DLD1 (cell line): ENCODE data around the gene MUTYH.

Source experiments
- in situ Hi-C: cut with HindIII; loops from 2 replicates; pipeline ENCODE4 v1.10.0; 2017; ENCODE audit warnings: low sequenced_read_pairs

The MUTYH gene

DNA sequence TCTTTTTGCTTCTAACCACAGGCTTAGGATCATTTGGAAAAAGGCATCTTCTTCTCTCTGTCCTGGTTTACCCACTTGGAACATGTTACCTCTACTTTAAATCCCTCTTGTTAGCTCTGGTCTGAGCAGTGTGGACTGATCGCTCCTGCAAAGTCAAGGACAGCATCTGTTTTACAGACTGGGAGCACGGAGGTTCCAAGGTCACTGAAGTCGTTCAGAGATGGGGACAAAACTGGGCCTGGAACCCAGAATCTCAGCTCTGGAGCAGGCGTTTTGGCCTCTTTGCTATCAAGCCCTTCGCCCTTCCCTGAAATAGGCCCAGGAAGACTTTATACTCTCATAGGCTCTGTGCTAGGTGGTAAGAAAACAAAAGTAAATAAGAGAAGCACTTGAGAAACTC is 11.3 kb upstream of the MUTYH start:
- in situ Hi-C loops, result no loop called here

DNA sequence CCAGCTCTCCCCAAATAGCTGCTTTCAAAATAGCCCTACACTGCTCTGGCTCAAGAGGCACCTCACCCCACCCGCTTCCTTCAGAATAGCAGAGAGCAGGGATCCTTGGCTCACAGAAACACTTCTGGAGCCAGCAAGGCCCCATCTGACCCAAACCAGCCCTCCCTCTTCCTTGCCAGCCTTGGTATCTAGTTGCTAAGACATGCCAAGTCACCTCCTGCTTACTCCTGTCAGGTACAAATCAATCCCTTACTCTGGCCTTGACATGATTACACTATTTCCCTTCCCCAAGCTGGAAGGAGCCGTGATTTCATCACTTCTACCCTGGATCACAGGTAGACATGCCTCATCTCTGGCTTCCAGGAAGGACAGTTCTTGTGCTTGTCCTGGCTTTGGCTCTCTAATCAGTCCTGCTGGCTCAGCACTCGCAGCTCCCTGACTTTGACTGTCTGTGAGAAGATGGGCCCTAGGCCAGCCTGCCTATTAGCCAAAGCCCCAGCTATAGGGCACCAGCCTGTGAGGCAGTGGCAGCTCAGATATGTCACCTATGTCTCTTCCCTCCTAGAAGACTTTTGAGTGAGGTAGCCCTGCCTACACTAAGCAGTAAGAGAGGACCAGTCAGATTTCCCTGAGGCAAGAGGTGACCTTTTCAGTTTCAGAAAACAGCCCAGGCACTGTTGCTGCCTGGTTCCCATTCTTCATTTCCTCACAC is 8.9 kb upstream of the MUTYH start:
- in situ Hi-C loops, result no loop called here

DNA sequence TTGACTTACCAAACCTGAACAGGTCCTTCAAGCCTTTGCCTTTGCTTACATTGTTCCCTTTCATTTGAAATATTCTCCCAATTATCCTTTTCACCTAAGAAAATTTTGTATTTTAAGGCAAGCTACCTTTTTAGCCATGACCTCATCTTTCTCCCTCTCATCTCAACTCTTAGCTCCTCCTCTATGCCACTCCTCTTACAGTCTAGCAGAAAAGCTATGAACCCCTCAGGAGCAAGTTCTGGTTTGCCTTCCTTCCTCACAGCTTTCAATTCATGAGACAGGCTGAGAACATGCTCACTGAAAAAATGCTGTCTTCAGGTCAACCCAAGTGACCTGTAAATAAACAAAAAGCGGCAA is 8.3 kb upstream of the MUTYH start:
- in situ Hi-C loops, result no loop called here

- in situ Hi-C loops, result no loop called here
Observed at GRCh38 chr1:45348020-45348419, 7.8 kb upstream of the MUTYH start.

DNA sequence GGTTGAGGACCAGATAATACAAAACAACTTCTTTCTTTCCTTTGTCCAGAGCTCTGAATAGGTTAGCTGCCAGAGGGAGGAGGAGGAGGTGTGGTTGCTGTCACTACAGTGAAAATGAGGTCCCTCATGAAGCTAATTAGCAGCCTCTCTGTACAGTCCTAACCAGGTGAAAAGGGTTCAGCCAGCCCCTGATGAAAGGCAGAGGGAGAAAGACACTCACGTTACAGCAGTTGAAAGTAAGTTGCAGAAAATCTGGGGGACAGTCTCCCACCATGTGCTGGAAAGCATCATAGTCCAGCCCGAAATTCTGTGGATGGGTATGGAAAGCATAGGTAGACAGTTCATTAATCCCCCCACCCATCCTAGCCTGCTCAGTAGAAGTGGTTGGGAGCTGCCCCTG is 6.2 kb upstream of the MUTYH start:
- in situ Hi-C loops, result no loop called here

DNA sequence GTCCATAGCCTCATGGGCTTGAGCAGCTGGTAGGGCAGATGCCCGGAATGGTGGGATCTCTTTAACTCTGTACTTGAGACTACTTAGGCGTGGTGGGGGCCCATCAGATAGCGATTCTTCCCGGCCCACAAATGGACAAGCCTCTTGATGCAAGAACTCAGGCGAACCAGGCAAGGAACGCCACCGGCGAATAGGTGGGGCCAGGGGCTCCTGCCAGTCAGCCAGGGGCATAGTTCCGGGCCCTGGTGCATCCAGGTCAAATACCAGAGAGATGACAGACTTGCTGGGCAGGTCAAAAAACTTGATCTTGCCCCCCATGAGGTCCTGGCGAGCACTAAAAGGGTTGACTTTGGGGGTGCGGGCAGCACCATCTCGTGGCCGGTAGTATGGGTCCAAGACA is 4.8 kb upstream of the MUTYH start:
- in situ Hi-C loops, result no loop called here

DNA sequence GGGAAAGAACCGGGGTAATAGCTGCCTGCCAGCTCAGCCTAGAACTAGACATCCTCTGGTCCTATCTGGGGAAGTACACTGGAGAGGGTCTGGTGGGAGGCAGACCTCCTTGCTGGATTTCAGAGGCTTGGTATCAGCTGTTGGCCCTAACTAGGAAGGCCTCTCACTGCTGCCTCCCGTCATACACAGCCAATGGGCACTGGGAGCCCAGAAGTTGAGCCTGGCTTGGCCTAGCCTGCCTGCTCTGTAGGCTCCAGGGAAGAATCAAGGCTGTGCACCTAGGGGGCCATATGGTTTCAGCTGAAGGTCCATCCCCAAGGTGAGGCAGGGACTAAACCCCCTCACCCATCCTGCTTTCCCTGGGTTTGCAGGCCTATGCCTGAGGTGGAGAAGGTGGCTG is 4.3 kb upstream of the MUTYH start:
- in situ Hi-C loops, result no loop called here

GRCh38 chr1:45340816-45341466 is 701 bp upstream of the MUTYH start:
- in situ Hi-C loops, result no loop called here

DNA sequence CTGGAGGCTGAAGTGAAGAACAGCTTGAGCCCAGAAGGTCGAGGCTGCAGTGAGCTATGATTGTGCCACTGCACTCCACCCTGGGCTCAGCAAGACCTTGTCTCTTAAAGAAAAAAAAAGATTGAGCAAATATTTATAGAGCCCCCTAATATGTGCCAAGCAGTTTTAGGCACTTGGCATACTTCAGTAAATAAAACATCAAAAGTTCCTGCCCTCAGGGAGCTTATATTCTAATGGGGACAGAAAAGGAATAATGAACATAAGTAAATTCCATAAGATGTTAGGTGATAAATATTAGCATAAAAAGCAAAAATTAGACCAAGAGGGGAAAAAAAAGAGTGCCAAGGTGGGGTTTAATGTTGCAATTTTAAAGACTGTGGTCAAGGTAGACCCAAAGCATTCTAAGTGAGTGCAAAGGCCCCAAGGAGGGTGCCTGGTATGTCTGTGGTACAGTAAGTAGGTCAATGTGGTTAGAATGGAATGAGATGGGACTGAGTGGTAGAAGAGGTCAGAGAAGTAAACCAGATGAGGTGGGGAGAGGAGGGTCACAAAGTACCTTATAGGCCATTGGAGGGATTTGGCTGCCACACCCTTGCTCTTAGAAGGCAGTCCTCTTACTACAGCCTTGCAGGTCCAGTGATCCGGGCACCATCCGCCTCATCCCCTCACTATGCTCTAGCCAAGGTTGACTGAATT is 2.5 kb downstream of the MUTYH start:
- in situ Hi-C loops, result no loop called here

GRCh38 chr1:45335855-45336324 is 4.3 kb downstream of the MUTYH start:
- in situ Hi-C loops, result no loop called here

DNA sequence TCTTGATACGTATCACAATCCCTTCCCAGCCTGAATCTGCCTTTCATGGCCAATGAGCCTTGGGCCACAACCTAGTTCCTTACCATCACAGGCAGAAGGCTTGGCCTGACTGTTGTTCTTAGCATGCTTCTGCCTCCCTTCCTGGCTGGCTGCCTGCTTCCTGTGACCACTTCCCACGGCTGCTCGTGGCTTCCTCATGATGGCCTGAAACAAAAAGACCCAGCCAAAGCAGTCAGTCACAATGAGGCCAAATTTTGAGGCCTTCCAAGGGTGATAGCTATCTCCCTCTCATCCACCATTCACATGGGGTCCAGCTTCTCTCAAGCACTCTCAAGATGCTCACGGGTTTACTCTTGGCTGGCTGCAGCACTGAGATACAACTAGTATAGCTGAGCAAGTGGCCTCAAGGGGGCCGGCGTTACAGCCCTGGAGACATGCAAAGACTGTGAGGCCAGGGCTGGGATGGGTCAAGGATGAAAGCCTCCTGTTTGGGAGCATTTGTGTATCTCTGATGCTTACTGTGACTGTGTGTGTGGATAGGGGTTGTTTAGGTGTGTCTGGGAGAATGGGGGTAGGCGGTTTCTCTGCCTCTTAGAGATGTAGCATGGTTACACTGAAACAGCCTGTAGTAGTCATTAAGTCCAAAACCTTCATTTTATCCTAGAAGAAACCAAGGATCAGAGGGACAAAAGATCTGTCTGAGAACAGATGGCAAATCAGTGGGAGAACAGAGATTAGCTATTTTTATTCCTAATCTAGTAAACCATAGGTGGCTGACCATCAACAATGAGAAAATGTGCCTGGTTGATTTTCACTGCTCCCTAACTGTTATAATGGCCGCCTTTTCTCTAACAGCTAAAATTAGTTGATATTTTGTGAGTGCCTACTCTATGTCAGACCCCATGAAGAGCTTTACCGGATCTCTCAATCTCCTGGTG is 5.7 kb downstream of the MUTYH start:
- in situ Hi-C loops, result no loop called here

GRCh38 chr1:45332346-45332720 is 7.9 kb downstream of the MUTYH start:
- in situ Hi-C loops, result no loop called here

DNA sequence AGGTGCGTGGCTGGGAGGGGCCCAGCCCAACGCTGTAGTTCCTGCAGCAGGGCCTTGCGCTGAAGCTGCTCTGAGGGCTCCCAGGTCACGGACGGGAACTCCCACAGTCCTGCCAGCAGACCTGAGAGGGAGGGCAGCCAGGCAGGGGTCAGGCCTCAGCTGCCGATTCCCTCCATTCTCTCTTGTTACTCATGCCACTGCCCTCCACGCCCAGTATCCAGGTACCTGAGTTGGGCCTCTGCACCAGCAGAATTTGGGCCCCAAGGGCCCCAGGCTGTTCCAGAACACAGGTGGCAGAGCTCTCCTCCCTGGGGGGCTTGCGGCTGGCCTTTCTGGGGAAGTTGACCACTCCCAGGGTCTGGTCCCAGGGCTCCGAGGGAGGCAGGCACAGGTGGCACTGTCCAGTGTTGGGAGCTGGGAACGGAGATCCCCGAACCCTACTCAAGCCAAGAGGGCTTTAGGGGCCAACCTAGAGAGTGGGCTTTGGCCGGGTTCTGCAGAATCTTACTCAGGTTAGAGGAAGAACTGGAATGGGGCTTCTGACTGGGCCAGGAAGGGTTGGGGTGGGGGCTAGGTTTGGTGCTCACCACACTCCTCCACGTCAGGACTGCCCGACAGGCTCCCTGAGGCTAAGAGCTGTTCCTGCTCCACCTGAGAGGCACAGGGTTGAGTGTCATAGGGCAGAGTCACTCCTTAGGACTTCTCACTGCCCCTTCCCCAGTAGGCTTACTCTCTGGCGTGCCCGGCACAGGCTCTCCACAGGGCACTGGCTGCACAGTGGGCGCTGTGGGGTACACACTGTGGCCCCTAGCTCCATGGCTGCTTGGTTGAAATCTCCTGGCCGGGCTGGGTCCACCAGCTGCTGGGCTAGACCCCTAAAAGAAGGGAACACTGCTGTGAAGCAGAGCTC is 8.5 kb downstream of the MUTYH start:
- in situ Hi-C loops, result no loop called here

- in situ Hi-C loops, result no loop called here
Observed at GRCh38 chr1:45329445-45329844, 10.8 kb downstream of the MUTYH start.

GRCh38 chr1:45328680-45329079 is 11.6 kb downstream of the MUTYH start:
- in situ Hi-C loops, result no loop called here

DNA sequence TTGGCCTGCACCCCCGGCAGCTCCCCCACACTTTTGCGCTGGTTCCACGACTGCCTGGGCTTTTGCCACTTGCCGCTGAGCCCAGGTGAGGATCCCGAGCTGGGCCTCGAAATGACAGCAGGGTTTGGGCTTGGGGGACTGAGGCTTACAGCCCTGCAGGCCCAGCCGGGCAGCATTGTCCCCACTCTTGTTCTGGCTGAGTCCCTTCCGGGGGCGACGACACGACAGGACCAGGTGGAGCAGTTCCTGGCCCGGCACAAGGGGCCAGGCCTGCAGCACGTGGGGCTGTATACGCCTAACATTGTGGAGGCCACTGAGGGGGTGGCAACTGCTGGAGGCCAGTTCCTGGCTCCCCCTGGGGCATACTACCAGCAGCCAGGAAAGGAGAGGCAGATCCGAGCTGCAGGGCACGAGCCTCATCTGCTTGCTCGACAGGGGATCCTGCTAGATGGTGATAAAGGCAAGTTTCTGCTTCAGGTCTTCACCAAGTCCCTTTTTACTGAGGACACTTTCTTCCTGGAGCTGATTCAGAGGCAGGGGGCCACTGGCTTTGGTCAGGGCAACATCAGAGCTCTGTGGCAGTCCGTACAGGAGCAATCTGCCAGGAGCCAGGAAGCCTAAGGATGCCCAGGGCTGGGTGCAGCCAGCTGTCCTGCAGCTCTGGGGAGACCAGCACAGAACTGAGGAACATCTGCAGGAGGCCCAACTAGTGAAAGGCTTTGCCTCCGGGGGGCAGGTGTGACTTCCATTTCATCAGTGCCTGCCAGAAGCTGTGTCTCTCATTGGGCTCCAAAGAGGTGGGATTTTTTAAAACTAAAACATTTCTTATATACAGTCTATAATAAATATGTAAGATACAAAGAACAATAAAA is 12.4 kb downstream of the MUTYH start:
- in situ Hi-C loops, result no loop called here

- in situ Hi-C loops, result no loop called here
Observed at GRCh38 chr1:45326627-45327623, 13.3 kb downstream of the MUTYH start, which contains the start of gene HPDL. TSS of gene HPDL (plus strand) at chr1:45326895. CDS start at chr1:45327149, 254 bp downstream.
